Heart left ventricle (tissue), 13 donors: Measurements from ENCODE around the gene BCL2L12.

Source experiments
- CTCF ChIP-seq, 12 donors: fragments of 200-600 bp; sonication (generic) in 4 of 12; IDR thresholded peaks; one replicate each; pipeline versions ENCODE4 v1.5.0 to v1.8.0; 2018 to 2022; ENCODE audit warnings: antibody characterized with exemption in 12 of 12, mild to moderate bottlenecking in 5 of 12
- POLR2A ChIP-seq, 2 donors: fragments of 450-650 bp; IDR thresholded peaks; one replicate each; pipeline ENCODE4 v1.6.1; 2017; ENCODE audit warnings: antibody characterized with exemption in 2 of 2, mild to moderate bottlenecking in 2 of 2, moderate library complexity in 2 of 2
- donor health status: ischemic (EF 13 %, LVEDD 7.1; RV severe dilation, severe dysfunction).
- donor health status: DM: no; HTN: yes; CAD: no.
- donor health status: DM: no; HTN: no; CAD: no.
- donor health status: ischemic (EF 25% LVEDD 6.9; RV normal size, moderate dysfunction).
- donor health status: ischemic (EF 25% LVEDD 5.7; RV mildly dilated, moderate dysfunction).
- donor health status: ischemic (EF 35%, LVEDD 5.7; RV mildly dilated, moderate dysfunction).
- donor health status: nonischemic (EF 11% LVEDD 7.7; RV severe dilation, severe dysfunction).
- donor health status: DM: yes; HTN: yes; CAD: no.
- donor health status: PGD.
- donor health status: ischemic (EF 29% LVEDD 5.4; RV normal size, mild dysfunction).
- donor health status: nonischemic (EF 23%, LVEDD 6.1; RV moderate dilation, normal function).

DNA sequence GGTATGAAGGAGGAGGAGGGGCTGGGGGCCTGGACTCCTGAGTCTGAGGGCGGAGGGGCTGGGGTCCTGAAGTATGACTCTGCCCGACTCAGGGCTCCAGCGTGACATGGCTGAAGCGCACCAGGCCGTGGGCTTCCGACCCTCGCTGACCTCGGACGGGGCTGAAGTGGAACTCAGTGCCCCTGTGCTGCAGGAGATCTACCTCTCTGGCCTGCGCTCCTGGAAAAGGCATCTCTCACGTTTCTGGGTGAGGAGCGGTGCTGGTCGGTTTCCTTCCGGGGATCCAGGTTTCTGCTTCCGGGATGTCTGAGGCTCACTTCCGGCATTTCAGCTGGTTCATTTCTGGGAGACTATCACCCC lies 26.4 kb downstream of the BCL2L12 start:
- TF ChIP-seq CTCF (IDR thresholded peaks at IDR 0.05) (no peak), POLR2A (IDR thresholded peaks at IDR 0.05) (no peak)
